ENCODE data around the gene EXOC4.

Gene EXOC4

DNA sequence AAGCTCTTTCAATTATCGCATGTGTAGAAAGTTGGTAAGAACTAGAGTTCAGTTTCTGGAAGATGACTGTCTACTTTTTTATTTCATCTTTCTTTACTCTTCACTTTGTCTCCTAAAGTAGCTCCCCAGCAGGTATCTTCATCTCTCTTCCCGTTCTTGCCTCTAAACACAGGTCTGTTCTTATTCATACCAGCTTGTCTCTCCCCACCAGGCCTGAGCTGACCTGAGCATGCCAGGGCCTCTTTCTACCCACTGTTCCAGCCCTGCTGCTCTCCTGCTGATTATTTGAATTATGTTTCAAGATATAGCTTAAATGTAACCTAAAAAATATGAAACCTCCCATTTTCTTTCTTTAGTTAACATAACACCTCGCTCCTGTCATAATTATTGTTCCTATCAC, 488.2 kb downstream of the EXOC4 start:
- Histone ChIP-seq H2AFZ (ENCODE audit: low read length) (no peak overlapping the region), H4K20me1 (ENCODE audit: insufficient read depth, low read length) (no peaks in the 10 kb centered on the region), H3K9me2 (ENCODE audit: low read depth, low read length) (no peaks in the 10 kb centered on the region), H3K4me3 (ENCODE audit: low read depth, low read length, poor library complexity, severe bottlenecking) (no peak overlapping the region), H3K9ac (ENCODE audit: low read length) (no peak overlapping the region), H3K27me3 (ENCODE audit: insufficient read depth, low read length) (no peaks in the 10 kb centered on the region), H3F3A (ENCODE audit: insufficient read depth, low read length) (no peaks in the 10 kb centered on the region), H3K4me1 (ENCODE audit: insufficient read depth, low read length, severe bottlenecking) (peaks cover 7% of the 10 kb centered on the region), H3K27ac (ENCODE audit: low read depth, low read length, poor library complexity, severe bottlenecking) (no peak overlapping the region), H3K36me3 (ENCODE audit: insufficient read depth, low read length) (no peaks in the 10 kb centered on the region), H3K79me2 (ENCODE audit: insufficient read depth, low read length) (no peaks in the 10 kb centered on the region), H3K9me3 (ENCODE audit: low read length) (no peaks in the 10 kb centered on the region), H3K4me2 (ENCODE audit: low read length) (no peak overlapping the region)
- TF ChIP-seq, protein P1, sequence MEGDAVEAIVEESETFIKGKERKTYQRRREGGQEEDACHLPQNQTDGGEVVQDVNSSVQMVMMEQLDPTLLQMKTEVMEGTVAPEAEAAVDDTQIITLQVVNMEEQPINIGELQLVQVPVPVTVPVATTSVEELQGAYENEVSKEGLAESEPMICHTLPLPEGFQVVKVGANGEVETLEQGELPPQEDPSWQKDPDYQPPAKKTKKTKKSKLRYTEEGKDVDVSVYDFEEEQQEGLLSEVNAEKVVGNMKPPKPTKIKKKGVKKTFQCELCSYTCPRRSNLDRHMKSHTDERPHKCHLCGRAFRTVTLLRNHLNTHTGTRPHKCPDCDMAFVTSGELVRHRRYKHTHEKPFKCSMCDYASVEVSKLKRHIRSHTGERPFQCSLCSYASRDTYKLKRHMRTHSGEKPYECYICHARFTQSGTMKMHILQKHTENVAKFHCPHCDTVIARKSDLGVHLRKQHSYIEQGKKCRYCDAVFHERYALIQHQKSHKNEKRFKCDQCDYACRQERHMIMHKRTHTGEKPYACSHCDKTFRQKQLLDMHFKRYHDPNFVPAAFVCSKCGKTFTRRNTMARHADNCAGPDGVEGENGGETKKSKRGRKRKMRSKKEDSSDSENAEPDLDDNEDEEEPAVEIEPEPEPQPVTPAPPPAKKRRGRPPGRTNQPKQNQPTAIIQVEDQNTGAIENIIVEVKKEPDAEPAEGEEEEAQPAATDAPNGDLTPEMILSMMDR (IDR thresholded peaks at IDR 0.05; ENCODE audit: low read length) = no peak
- no peak for TF ChIP-seq EZH2 (IDR thresholded peaks at IDR 0.05; ENCODE audit: borderline replicate concordance, low read length)

DNA sequence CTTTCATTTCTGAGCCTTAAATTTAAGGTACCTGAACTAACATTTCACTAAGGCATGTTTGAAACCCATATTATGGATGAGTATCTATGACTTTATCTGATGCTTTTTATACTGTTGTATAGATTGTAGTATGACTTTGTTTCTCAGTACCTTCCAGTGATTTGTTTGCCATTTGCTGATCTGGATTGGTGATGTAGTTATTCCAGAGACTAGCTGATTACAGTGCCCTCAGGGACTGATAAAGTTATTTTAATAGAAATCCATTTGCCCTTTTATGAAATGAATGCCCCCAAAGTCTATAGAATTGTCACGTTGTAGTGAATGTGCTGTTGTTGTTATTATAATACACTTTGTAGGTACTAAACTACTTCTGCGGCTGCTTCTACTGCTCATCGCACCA, 488.8 kb downstream of the EXOC4 start:
- no peaks in the 10 kb centered on the region for H3K36me3 ChIP-seq (ENCODE audit: insufficient read depth, low read length)

GRCh38 chr7:133742709-133743538, 490.0 kb downstream of the EXOC4 start:
- Histone ChIP-seq H3K4me3 (ENCODE audit: low read depth, low read length, poor library complexity, severe bottlenecking) (no peak overlapping the region), H3K27ac (ENCODE audit: low read depth, low read length, poor library complexity, severe bottlenecking) (no peak overlapping the region), H3K36me3 (ENCODE audit: insufficient read depth, low read length) (no peaks in the 10 kb centered on the region), H2AFZ (ENCODE audit: low read length) (no peak overlapping the region), H3K4me1 (ENCODE audit: insufficient read depth, low read length, severe bottlenecking) (peaks cover 7% of the 10 kb centered on the region), H3K9ac (ENCODE audit: low read length) (no peak overlapping the region), H4K20me1 (ENCODE audit: insufficient read depth, low read length) (no peaks in the 10 kb centered on the region), H3K27me3 (ENCODE audit: insufficient read depth, low read length) (no peaks in the 10 kb centered on the region), H3K79me2 (ENCODE audit: insufficient read depth, low read length) (no peaks in the 10 kb centered on the region), H3K4me2 (ENCODE audit: low read length) (peak overlapping the region; percentile 27; the same call in 1 of the 2 replicates), H3K9me3 (ENCODE audit: low read length) (no peaks in the 10 kb centered on the region), H3K9me2 (ENCODE audit: low read depth, low read length) (no peaks in the 10 kb centered on the region), H3F3A (ENCODE audit: insufficient read depth, low read length) (no peaks in the 10 kb centered on the region)
- TF ChIP-seq EZH2 (IDR thresholded peaks at IDR 0.05; ENCODE audit: borderline replicate concordance, low read length) = no peak
- TF ChIP-seq, protein P1 (IDR thresholded peaks at IDR 0.05; ENCODE audit: low read length) = peak; percentile 91

More for the DNA sequence above, 488.8 kb downstream of the EXOC4 start:
- Histone ChIP-seq H3K4me1 (ENCODE audit: insufficient read depth, low read length, severe bottlenecking) (peaks cover 7% of the 10 kb centered on the region), H3K9ac (ENCODE audit: low read length) (no peak overlapping the region), H3K4me2 (ENCODE audit: low read length) (no peak overlapping the region), H3K4me3 (ENCODE audit: low read depth, low read length, poor library complexity, severe bottlenecking) (no peak overlapping the region), H2AFZ (ENCODE audit: low read length) (no peak overlapping the region), H3K79me2 (ENCODE audit: insufficient read depth, low read length) (no peaks in the 10 kb centered on the region), H4K20me1 (ENCODE audit: insufficient read depth, low read length) (no peaks in the 10 kb centered on the region), H3K9me3 (ENCODE audit: low read length) (no peaks in the 10 kb centered on the region), H3K27me3 (ENCODE audit: insufficient read depth, low read length) (no peaks in the 10 kb centered on the region), H3K9me2 (ENCODE audit: low read depth, low read length) (no peaks in the 10 kb centered on the region), H3F3A (ENCODE audit: insufficient read depth, low read length) (no peaks in the 10 kb centered on the region), H3K27ac (ENCODE audit: low read depth, low read length, poor library complexity, severe bottlenecking) (no peak overlapping the region)
- TF ChIP-seq, protein P1 (IDR thresholded peaks at IDR 0.05; ENCODE audit: low read length) = no peak
- TF ChIP-seq EZH2 (IDR thresholded peaks at IDR 0.05; ENCODE audit: borderline replicate concordance, low read length) = no peak

Data from OCI-LY1 (cell line).